ENCODE data around the gene NDUFS7. TPM values are rescaled to one million over a fixed set of nuclear protein-coding genes. Genes with fewer than 3 reads are reported as not detected.
"Not testable (repeated sequence)": the region's sequence is repeated elsewhere in the genome, so short reads cannot be mapped to it uniquely, and the experiment has no call there.

NDUFS7 gene
- total RNA-seq, 2 experiments from 2014 or later = 132 to 147 TPM

DNA sequence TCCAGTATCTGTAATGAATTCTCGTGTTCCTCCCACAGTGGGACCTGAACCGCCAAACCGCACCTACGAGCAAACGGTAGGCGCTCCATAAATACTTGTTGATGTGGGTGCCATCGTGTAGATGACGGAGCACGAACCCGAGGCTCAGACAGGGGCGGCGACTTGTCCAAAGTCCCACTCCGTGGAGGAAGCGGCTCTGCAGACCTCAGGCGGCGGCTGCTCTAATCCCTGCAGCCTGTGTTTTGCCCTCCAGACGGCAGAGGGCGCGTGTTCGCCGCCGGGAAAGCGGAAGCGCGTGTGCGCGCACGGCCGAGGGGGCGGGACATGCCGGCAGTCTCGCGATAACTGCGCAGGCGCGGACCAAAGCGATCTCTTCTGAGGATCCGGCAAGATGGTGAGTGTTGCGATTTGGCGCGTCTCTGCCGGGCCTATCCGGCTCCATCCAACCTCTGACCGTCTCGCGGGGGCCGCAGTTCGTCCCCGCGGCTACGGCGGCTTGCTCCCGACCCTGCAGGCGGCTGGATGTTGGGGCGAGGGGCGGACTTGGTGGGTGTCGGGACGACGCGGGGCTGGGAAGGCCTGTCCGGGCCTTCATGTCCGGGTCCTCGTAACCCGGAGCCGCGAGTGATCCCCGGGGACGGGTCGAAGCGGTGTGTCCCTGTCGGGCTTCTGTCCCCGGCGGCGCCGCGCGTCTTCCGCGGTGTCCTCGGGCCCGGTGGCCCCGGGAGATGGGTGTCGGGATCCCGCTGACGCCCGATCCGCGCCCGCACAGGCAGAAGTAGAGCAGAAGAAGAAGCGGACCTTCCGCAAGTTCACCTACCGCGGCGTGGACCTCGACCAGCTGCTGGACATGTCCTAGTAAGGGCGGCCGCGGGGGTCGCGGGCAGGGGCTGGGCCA is 54.6 kb downstream of the NDUFS7 start, which contains the start of gene RPS15:
Gene RPS15 (plus strand): TSS at position 362 of the 898 bp plus-strand sequence. CDS start 30 bp downstream, at position 392.
- H2AFZ ChIP-seq (ENCODE audit: low read length) = peak within 1 kb of the TSS; percentile 54; the same call in 1 of the 2 replicates
- H3K4me1 ChIP-seq (ENCODE audit: insufficient read depth, low read length, poor library complexity, severe bottlenecking) = peaks cover 27% of the 10 kb centered on the region
- TF ChIP-seq EZH2phosphoT487 (IDR thresholded peaks at IDR 0.05; ENCODE audit: borderline replicate concordance, low read depth, low read length) = no peak
- TF ChIP-seq, protein P1, sequence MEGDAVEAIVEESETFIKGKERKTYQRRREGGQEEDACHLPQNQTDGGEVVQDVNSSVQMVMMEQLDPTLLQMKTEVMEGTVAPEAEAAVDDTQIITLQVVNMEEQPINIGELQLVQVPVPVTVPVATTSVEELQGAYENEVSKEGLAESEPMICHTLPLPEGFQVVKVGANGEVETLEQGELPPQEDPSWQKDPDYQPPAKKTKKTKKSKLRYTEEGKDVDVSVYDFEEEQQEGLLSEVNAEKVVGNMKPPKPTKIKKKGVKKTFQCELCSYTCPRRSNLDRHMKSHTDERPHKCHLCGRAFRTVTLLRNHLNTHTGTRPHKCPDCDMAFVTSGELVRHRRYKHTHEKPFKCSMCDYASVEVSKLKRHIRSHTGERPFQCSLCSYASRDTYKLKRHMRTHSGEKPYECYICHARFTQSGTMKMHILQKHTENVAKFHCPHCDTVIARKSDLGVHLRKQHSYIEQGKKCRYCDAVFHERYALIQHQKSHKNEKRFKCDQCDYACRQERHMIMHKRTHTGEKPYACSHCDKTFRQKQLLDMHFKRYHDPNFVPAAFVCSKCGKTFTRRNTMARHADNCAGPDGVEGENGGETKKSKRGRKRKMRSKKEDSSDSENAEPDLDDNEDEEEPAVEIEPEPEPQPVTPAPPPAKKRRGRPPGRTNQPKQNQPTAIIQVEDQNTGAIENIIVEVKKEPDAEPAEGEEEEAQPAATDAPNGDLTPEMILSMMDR (conservative IDR thresholded peaks at IDR 0.05; ENCODE audit: low read length) = peak; percentile 85
- peak within 1 kb of the TSS; percentile 93 for H3K4me2 ChIP-seq (ENCODE audit: low read length)
- no peaks in the 10 kb centered on the region for H3K9me3 ChIP-seq (ENCODE audit: low read length)
- intact Hi-C loops (cut with micrococcal nuclease; ENCODE audit: unreplicated experiment) = loop anchor here (1.0 to 5.0 kb wide), 2 partner anchors 31 to 161 kb away; partner anchors contain the start of genes DAZAP1 and FAM174C
- H3K27ac ChIP-seq (ENCODE audit: low read depth, low read length, poor library complexity, severe bottlenecking) = peak within 1 kb of the TSS; percentile 68
- POLR2A ChIA-PET = no interaction called here
- CTCF ChIA-PET (ENCODE audit: unreplicated experiment) = no interaction called here
- peaks cover 76% of the 10 kb centered on the region for H3K36me3 ChIP-seq (ENCODE audit: insufficient read depth, low read length)
- peak; percentile 97 for DNase-seq (ENCODE audit: low spot score)
- peaks cover 34% of the 10 kb centered on the region for H3K79me2 ChIP-seq (ENCODE audit: insufficient read depth, low read depth, low read length)
- H3K9me2 ChIP-seq (ENCODE audit: insufficient read depth, low read length) = no peaks in the 10 kb centered on the region
- H3K4me3 ChIP-seq (ENCODE audit: low read depth, low read length, poor library complexity, severe bottlenecking) = peak within 1 kb of the TSS; percentile 96
- BruUV-seq (replicated peaks) = TSS peak; percentile 73
- H4K20me1 ChIP-seq (ENCODE audit: insufficient read depth, low read length) = peaks cover 18% of the 10 kb centered on the region

DNA sequence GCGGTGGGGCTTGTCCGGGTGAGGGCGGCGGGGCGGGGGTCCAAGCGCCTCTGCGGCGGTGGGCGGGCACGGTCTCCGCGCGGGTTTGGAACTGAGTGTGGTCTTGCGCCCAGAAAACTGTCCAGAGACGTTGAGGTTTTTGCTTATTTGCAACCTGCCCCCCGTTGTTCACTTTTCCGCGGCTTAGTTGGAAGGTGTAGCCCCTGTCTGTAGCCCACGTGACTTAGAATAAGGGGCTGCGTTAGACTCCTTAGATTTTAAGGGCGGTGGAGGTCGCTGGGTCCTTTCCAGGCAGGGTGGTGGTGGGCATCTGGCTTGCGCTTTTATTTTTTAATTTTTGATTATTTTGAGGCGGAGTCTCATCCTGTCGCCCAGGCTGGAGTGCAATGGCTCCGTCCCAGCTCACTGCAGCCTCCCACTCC is 55.2 kb downstream of the NDUFS7 start:
- H3K9me2 ChIP-seq (ENCODE audit: insufficient read depth, low read length) = no peaks in the 10 kb centered on the region
- peaks cover 30% of the 10 kb centered on the region for H3K4me1 ChIP-seq (ENCODE audit: insufficient read depth, low read length, poor library complexity, severe bottlenecking)
- DNase-seq (ENCODE audit: low spot score) = peak; percentile 38
- H2AFZ ChIP-seq (ENCODE audit: low read length) = no peak overlapping the region
- CTCF ChIA-PET (ENCODE audit: unreplicated experiment) = no interaction called here
- peak overlapping the region; percentile 93 for H3K4me2 ChIP-seq (ENCODE audit: low read length)
- peaks cover 34% of the 10 kb centered on the region for H3K79me2 ChIP-seq (ENCODE audit: insufficient read depth, low read depth, low read length)
- H4K20me1 ChIP-seq (ENCODE audit: insufficient read depth, low read length) = peaks cover 18% of the 10 kb centered on the region
- TF ChIP-seq, protein P1 (conservative IDR thresholded peaks at IDR 0.05; ENCODE audit: low read length) = no peak
- no peak for TF ChIP-seq EZH2phosphoT487 (IDR thresholded peaks at IDR 0.05; ENCODE audit: borderline replicate concordance, low read depth, low read length)
- peaks cover 71% of the 10 kb centered on the region for H3K36me3 ChIP-seq (ENCODE audit: insufficient read depth, low read length)
- peak overlapping the region; percentile 96 for H3K4me3 ChIP-seq (ENCODE audit: low read depth, low read length, poor library complexity, severe bottlenecking)
- peak overlapping the region; percentile 68 for H3K27ac ChIP-seq (ENCODE audit: low read depth, low read length, poor library complexity, severe bottlenecking)
- no peaks in the 10 kb centered on the region for H3K9me3 ChIP-seq (ENCODE audit: low read length)
- POLR2A ChIA-PET = interaction anchor here (0.6 kb wide), 1 partner anchor 387 kb away, joined by 3 read pairs; no protein-coding TSS in a partner anchor
- intact Hi-C loops (cut with micrococcal nuclease; ENCODE audit: unreplicated experiment) = loop anchor here (1.0 to 5.0 kb wide), 2 partner anchors 32 to 162 kb away; partner anchors contain the start of genes DAZAP1 and FAM174C
- no TSS peak for BruUV-seq (replicated peaks)

DNA sequence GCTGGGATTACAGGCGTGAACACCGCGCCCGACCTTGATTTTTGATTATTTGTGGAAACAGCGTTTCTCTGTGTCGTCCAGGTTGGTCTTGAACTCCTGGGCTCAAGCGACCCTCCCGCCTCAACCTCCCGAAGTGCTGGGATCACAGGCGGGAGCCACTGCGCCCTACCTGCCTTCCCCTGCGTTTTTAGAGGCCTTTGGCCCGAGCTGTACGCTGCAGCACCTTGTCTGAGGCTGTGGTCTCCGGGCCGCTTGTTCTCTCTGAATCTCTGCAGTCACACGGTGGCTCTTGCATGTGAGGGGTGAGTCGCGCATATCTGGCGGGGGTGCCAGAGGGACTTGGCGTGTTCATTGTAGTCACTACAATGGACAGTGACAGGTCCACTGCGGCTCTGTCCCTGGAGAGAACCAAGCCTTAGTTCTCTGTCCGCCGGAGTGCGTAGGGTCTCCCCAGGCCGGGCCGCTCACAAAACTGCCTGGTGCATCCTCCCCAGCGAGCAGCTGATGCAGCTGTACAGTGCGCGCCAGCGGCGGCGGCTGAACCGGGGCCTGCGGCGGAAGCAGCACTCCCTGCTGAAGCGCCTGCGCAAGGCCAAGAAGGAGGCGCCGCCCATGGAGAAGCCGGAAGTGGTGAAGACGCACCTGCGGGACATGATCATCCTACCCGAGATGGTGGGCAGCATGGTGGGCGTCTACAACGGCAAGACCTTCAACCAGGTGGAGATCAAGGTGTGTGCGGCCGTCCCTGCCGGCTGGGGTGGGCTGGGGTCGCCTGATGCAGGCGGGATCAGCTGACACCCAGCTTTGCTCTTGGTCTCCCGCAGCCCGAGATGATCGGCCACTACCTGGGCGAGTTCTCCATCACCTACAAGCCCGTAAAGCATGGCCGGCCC is 56.1 kb downstream of the NDUFS7 start:
- H4K20me1 ChIP-seq (ENCODE audit: insufficient read depth, low read length) = peaks cover 18% of the 10 kb centered on the region
- peaks cover 34% of the 10 kb centered on the region for H3K79me2 ChIP-seq (ENCODE audit: insufficient read depth, low read depth, low read length)
- DNase-seq (ENCODE audit: low spot score); BruUV-seq (replicated peaks); H3K9me2 ChIP-seq (ENCODE audit: insufficient read depth, low read length); H3K9me3 ChIP-seq (ENCODE audit: low read length); CTCF ChIA-PET (ENCODE audit: unreplicated experiment); H2AFZ ChIP-seq (ENCODE audit: low read length): not testable (repeated sequence)
- intact Hi-C loops (cut with micrococcal nuclease; ENCODE audit: unreplicated experiment) = loop anchor here (5.0 kb wide), 1 partner anchor 162 kb away; the partner anchor contains the start of gene FAM174C
- H3K27ac ChIP-seq (ENCODE audit: low read depth, low read length, poor library complexity, severe bottlenecking) = peak overlapping the region; percentile 68
- H3K36me3 ChIP-seq (ENCODE audit: insufficient read depth, low read length) = peaks cover 63% of the 10 kb centered on the region
- H3K4me1 ChIP-seq (ENCODE audit: insufficient read depth, low read length, poor library complexity, severe bottlenecking) = peaks cover 38% of the 10 kb centered on the region
- H3K4me3 ChIP-seq (ENCODE audit: low read depth, low read length, poor library complexity, severe bottlenecking) = peak overlapping the region; percentile 96
- POLR2A ChIA-PET = interaction anchor here (0.6 kb wide), 1 partner anchor 387 kb away, joined by 3 read pairs; no protein-coding TSS in a partner anchor
- H3K4me2 ChIP-seq (ENCODE audit: low read length) = peak overlapping the region; percentile 93
